ENCODE measurements around the gene SLC5A4.

DNA sequence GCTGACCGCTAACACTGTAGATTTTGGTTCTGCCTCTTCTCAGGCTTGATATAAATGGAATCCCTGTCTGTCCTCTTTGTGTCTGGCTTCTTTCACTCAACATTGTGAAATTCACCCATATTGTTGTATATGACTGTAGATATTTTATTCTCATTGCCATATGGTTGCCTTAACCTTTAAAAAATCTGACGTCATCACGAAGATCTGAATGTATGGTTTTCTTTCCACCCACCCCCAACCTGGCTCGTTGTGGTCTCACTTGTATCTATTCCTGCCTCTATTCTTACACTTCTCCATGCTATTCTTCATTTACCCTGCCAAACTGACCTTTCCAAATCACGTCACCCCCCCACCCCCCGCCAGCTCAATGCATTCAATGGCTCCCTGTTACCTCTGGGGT lies 74.1 kb downstream of the SLC5A4 start:
- TF ChIP-seq, protein P1, sequence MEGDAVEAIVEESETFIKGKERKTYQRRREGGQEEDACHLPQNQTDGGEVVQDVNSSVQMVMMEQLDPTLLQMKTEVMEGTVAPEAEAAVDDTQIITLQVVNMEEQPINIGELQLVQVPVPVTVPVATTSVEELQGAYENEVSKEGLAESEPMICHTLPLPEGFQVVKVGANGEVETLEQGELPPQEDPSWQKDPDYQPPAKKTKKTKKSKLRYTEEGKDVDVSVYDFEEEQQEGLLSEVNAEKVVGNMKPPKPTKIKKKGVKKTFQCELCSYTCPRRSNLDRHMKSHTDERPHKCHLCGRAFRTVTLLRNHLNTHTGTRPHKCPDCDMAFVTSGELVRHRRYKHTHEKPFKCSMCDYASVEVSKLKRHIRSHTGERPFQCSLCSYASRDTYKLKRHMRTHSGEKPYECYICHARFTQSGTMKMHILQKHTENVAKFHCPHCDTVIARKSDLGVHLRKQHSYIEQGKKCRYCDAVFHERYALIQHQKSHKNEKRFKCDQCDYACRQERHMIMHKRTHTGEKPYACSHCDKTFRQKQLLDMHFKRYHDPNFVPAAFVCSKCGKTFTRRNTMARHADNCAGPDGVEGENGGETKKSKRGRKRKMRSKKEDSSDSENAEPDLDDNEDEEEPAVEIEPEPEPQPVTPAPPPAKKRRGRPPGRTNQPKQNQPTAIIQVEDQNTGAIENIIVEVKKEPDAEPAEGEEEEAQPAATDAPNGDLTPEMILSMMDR (conservative IDR thresholded peaks at IDR 0.05; ENCODE audit: low read depth, low read length) = no peak
- no peak for TF ChIP-seq EZH2 (IDR thresholded peaks at IDR 0.05; ENCODE audit: low read length, unreplicated experiment)

Data from PC-3 (cell line).